IMR-90 (cell line): Measurements from ENCODE around the gene SLC4A1. TPM values are rescaled to one million over a fixed set of nuclear protein-coding genes. Genes with fewer than 3 reads are reported as not detected.

ENCODE experiments used
- ATAC-seq: fragments of 200-7000 bp; cut with Tn5 transposase; 2 replicates; pipeline ENCODE4 v1.9.1; 2020; ENCODE audit warnings: low read depth, mild to moderate bottlenecking, moderate library complexity
- BruUV-seq: library from RNA; stranded (reverse); fragments of 400-500 nt; replicated peaks from 2 replicates; lab custom pipeline; 2021; lab: Mats Ljungman, UMichigan
- CTCF ChIA-PET: fragments of 300-600 bp; formaldehyde crosslinking; extraction: SDS; loops from one replicate; lab custom pipeline; 2021; ENCODE audit warnings: antibody characterized with exemption; lab: Yijun Ruan, JAX
- POLR2A ChIA-PET: fragments of 300-600 bp; sonication (Branson Sonifier 250); formaldehyde crosslinking; loops from one replicate; lab custom pipeline; 2022; ENCODE audit warnings: antibody characterized with exemption; ENCODE audit not compliant: unreplicated experiment; lab: Charles Lee
- DNase-seq: peaks from one replicate; pipeline ENCODE4 v3.0.0; 2013
- H2AFZ ChIP-seq: replicated peaks from 2 replicates; pipeline ENCODE3; 2013; ENCODE audit warnings: low read length, mild to moderate bottlenecking; ENCODE audit not compliant: poor library complexity
- H2AK5ac ChIP-seq: 2 replicates; pipeline ENCODE4 v1.6.1; 2013; ENCODE audit warnings: low read depth, low read length, inconsistent platforms
- H2AK9ac ChIP-seq: replicated peaks from 2 replicates; pipeline ENCODE3; 2013; ENCODE audit warnings: mild to moderate bottlenecking, low read depth, low read length, moderate library complexity; ENCODE audit not compliant: poor library complexity
- H2BK120ac ChIP-seq: 2 replicates; pipeline ENCODE4 v1.6.1; 2013; ENCODE audit warnings: low read depth, low read length, inconsistent platforms
- H2BK15ac ChIP-seq: 3 replicates; pipeline ENCODE4 v1.6.1; 2013; ENCODE audit warnings: low read depth, low read length, inconsistent platforms
- H2BK20ac ChIP-seq: 2 replicates; pipeline ENCODE4 v1.6.1; 2013; ENCODE audit warnings: low read depth, mild to moderate bottlenecking, inconsistent platforms, low read length, moderate library complexity
- H2BK5ac ChIP-seq: 2 replicates; pipeline ENCODE4 v1.6.1; 2013; ENCODE audit warnings: mild to moderate bottlenecking, low read depth, low read length, inconsistent platforms; ENCODE audit not compliant: poor library complexity, severe bottlenecking
- H3K14ac ChIP-seq: replicated peaks from 2 replicates; pipeline ENCODE4 v1.6.1; 2013; ENCODE audit warnings: low read depth, low read length, inconsistent platforms
- H3K18ac ChIP-seq: 2 replicates; pipeline ENCODE4 v1.6.1; 2013; ENCODE audit warnings: low read depth, low read length, control low read depth
- H3K23ac ChIP-seq: 2 replicates; pipeline ENCODE4 v1.6.1; 2013; ENCODE audit warnings: low read depth, low read length, inconsistent platforms
- H3K27ac ChIP-seq: 2 replicates; pipeline ENCODE4 v1.5.1; 2013; ENCODE audit warnings: mild to moderate bottlenecking, control low read depth, low read length; ENCODE audit not compliant: insufficient read depth
- H3K27me3 ChIP-seq: 2 replicates; pipeline ENCODE4 v1.6.1; 2013; ENCODE audit warnings: low read length; ENCODE audit not compliant: control insufficient read depth, insufficient read depth
- H3K36me3 ChIP-seq: 2 replicates; pipeline ENCODE4 v1.6.1; 2013; ENCODE audit warnings: low read length, mixed read lengths; ENCODE audit not compliant: control insufficient read depth, insufficient read depth
- H3K4ac ChIP-seq: 2 replicates; pipeline ENCODE4 v1.6.1; 2013; ENCODE audit warnings: low read depth, low read length, inconsistent platforms
- H3K4me1 ChIP-seq: 2 replicates; pipeline ENCODE4 v1.6.1; 2013; ENCODE audit warnings: low read length, mixed read lengths; ENCODE audit not compliant: control insufficient read depth, insufficient read depth
- H3K4me2 ChIP-seq: 2 replicates; pipeline ENCODE4 v1.6.1; 2013; ENCODE audit warnings: low read depth, mild to moderate bottlenecking, control low read depth, low read length, moderate library complexity
- H3K4me3 ChIP-seq: 2 replicates; pipeline ENCODE4 v1.5.1; 2013; ENCODE audit warnings: low read depth, mild to moderate bottlenecking, control low read depth, low read length, moderate library complexity; ENCODE audit not compliant: insufficient read depth
- H3K56ac ChIP-seq: 2 replicates; pipeline ENCODE4 v1.6.1; 2013; ENCODE audit warnings: low read length, inconsistent platforms; ENCODE audit not compliant: insufficient read depth; ENCODE audit errors: extremely low read depth
- H3K79me1 ChIP-seq, 2 experiments: 2 replicates each; pipeline ENCODE4 v1.6.1; 2013; ENCODE audit warnings: low read length in 2 of 2, inconsistent platforms in 1 of 2, low read depth in 1 of 2
- H3K9ac ChIP-seq: 2 replicates; pipeline ENCODE4 v1.6.1; 2013; ENCODE audit warnings: low read depth, low read length, control low read depth
- H3K9me1 ChIP-seq: 2 replicates; pipeline ENCODE4 v1.6.1; 2013; ENCODE audit warnings: low read length, inconsistent platforms; ENCODE audit not compliant: insufficient read depth
- H3K9me3 ChIP-seq: 2 replicates; pipeline ENCODE4 v1.6.1; 2013; ENCODE audit warnings: low read length; ENCODE audit not compliant: control insufficient read depth, insufficient read depth
- H4K20me1 ChIP-seq: 2 replicates; pipeline ENCODE4 v1.6.1; 2013; ENCODE audit warnings: low read length, inconsistent platforms; ENCODE audit not compliant: insufficient read depth
- H4K5ac ChIP-seq: 2 replicates; pipeline ENCODE4 v1.6.1; 2013; ENCODE audit warnings: mild to moderate bottlenecking, low read depth, low read length, control low read depth
- H4K8ac ChIP-seq, 2 experiments: 2 replicates each; pipeline ENCODE4 v1.6.1; 2013; ENCODE audit warnings: low read depth in 2 of 2, low read length in 2 of 2, control low read depth in 1 of 2, inconsistent platforms in 1 of 2
- H4K91ac ChIP-seq: 2 replicates; pipeline ENCODE4 v1.6.1; 2013; ENCODE audit warnings: low read depth, low read length, inconsistent platforms; ENCODE audit not compliant: insufficient read depth
- CEBPB ChIP-seq: IDR thresholded peaks from 2 replicates; pipeline ENCODE4 v1.6.1; 2012; ENCODE audit warnings: low read depth, low read length, improper control_type of control experiment
- CHD1 ChIP-seq: IDR thresholded peaks from 2 replicates; pipeline ENCODE4 v1.6.1; 2012; ENCODE audit warnings: low read depth, low read length, improper control_type of control experiment
- FOS ChIP-seq: fragments of 150-350 bp; IDR thresholded peaks from 2 replicates; pipeline ENCODE4 v1.6.1; 2016; ENCODE audit warnings: low read depth, low read length
- MAZ ChIP-seq: IDR thresholded peaks from 2 replicates; pipeline ENCODE4 v1.6.1; 2012; ENCODE audit warnings: low read depth, mild to moderate bottlenecking, low read length, improper control_type of control experiment, moderate library complexity, borderline replicate concordance
- MXI1 ChIP-seq: IDR thresholded peaks from 2 replicates; pipeline ENCODE4 v1.6.1; 2012; ENCODE audit warnings: low read depth, mild to moderate bottlenecking, low read length, moderate library complexity, borderline replicate concordance
- POLR2A ChIP-seq: IDR thresholded peaks from 2 replicates; pipeline ENCODE4 v1.6.1; 2012; ENCODE audit warnings: mild to moderate bottlenecking, low read depth, low read length
- RAD21 ChIP-seq: IDR thresholded peaks from 2 replicates; pipeline ENCODE4 v1.6.1; 2012; ENCODE audit warnings: low read length, improper control_type of control experiment
- RFX5 ChIP-seq: IDR thresholded peaks from 2 replicates; pipeline ENCODE4 v1.8.0; 2012; ENCODE audit warnings: low read depth, mild to moderate bottlenecking, low read length, moderate library complexity
- SMC3 ChIP-seq: fragments of 150-350 bp; IDR thresholded peaks from 2 replicates; pipeline ENCODE4 v1.6.1; 2016; ENCODE audit warnings: low read depth, mild to moderate bottlenecking, antibody characterized with exemption, low read length, moderate library complexity
- WGBS, 2 experiments: methylation state at CpG; one replicate each; pipeline versions ENCODE4 v1.1.5 to v1.1.7; 2013; ENCODE audit warnings: missing lambda C conversion rate in 2 of 2; ENCODE audit not compliant: insufficient read length in 1 of 2; ENCODE audit errors: extremely low coverage in 2 of 2; 5-methylcytosine and 5-hydroxymethylcytosine counted together
- dilution Hi-C: fragments of 300-500 bp; cut with HindIII; formaldehyde crosslinking; loops from one replicate; pipeline ENCODE4 v1.14.3; 2018; ENCODE audit warnings: low sequenced_read_pairs; ENCODE audit not compliant: unreplicated experiment
- in situ Hi-C: fragments of 300-500 bp; cut with MboI; formaldehyde crosslinking; loops from 3 replicates; pipeline ENCODE4 v1.14.3; 2019; ENCODE audit warnings: low sequenced_read_pairs, inconsistent platforms, mixed read lengths
- intact Hi-C: fragments of 100-400 bp; cut with micrococcal nuclease; formaldehyde crosslinking; loops from 2 replicates; pipeline ENCODE4 v1.10.0; 2022
- polyA plus RNA-seq, 3 experiments: library from polyadenylated mRNA; depleted of rRNA; stranded (reverse); fragments of >200 nt; gene quantifications; 2 replicates each; pipeline ENCODE4 v1.2.3, GENCODE V29; 2012; ENCODE audit warnings: low replicate concordance in 1 of 3
- total RNA-seq: library from RNA; depleted of rRNA; stranded (reverse); fragments of >200 nt; gene quantifications from 2 replicates; pipeline ENCODE4 v1.2.3, GENCODE V29; 2012
- TF ChIP-seq, protein P1 (sequence below): fragments of 150-350 bp; IDR thresholded peaks from 2 replicates; pipeline ENCODE4 v1.6.1; 2017; ENCODE audit warnings: mild to moderate bottlenecking, antibody characterized with exemption, low read length, low read depth
- TF ChIP-seq, protein P2 (sequence below): conservative IDR thresholded peaks from 2 replicates; pipeline ENCODE4 v1.5.1; 2012; ENCODE audit warnings: mild to moderate bottlenecking, low read depth, low read length, improper control_type of control experiment

The SLC4A1 gene
- total and polyA plus RNA-seq, 2 of the 4 experiments (the other 2 are of a cell fraction) = not detected

DNA sequence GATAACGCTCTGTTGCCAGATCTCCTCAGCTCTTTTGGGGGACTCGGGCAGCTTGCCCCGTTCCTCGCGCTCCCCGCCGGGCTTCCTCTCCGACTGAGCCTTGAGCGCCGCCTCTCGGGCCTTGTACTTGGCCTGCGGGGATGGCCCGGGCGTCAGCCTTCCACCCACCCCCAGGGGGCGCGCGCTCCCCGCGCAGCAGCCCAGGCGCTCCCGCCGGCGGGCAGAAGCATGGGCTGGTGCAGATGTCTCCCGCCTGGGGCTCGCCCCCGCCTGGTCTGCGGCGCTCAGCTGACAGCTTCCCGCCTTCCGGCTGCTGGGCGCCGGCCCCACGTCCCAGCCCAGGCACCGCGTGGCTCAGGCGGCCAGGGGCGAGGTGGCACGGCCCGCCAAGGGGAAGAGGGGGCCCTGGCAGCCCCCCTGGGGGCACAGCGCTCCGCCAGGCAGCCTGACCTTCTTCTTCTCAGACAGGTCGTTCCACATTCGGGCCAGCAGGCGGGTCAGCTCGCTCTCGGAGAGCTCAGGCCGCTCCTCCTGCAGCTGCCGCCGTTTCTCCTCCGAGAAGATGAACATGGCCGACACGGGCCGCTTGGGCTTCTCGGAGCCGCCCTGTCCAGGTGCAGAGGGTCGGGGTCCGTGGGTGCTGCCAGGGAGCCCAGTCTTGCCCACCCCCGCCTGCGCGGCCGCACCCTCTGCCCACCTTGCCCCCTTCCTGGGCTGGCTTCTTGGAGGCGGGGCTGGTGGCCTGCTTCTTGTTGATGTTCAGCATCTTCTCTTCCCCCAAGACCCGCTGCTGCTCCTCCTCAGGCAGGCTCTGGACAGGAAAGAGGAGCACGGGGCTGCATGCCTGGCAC lies 57.4 kb downstream of the SLC4A1 start:
- ATAC-seq = peak; percentile 97
- Histone ChIP-seq H3K9me3 (no peaks in the 10 kb centered on the region), H3K4me1 (peaks cover 8% of the 10 kb centered on the region), H3K27me3 (no peaks in the 10 kb centered on the region), H3K9me1 (peaks cover 6% of the 10 kb centered on the region), H2AK5ac (no peak overlapping the region; the same call in 1 of the 2 replicates), H4K20me1 (peaks cover 27% of the 10 kb centered on the region; the same call in 1 of the 2 replicates), H3K18ac (no peak overlapping the region), H3K9ac (peak overlapping the region; percentile 27; the same call in 1 of the 2 replicates), H2BK20ac (no peak overlapping the region), H3K4ac (no peak overlapping the region; the same call in none of the 2 replicates), H2AK9ac (peak overlapping the region; percentile 62), H3K14ac (no peak overlapping the region), H2BK5ac (no peak overlapping the region), H3K27ac (peak overlapping the region; percentile 13; the same call in 1 of the 2 replicates), H2BK15ac (no peak overlapping the region), H3K4me3 (no peak overlapping the region), H3K36me3 (peaks cover 68% of the 10 kb centered on the region), H3K23ac (no peak overlapping the region), H3K4me2 (0 out of 2 replicates have a peak overlapping the region, but pooled peaks have one; percentile 2), H2BK120ac (no peak overlapping the region), H2AFZ (peak overlapping the region; percentile 27), H3K56ac (no peak overlapping the region), H4K5ac (no peak overlapping the region), H3K79me1 (peaks cover 21 to 55% of the 10 kb centered on the region in 2 experiments; a peak in 3 of 4 replicates), H4K91ac (no peak overlapping the region), H4K8ac (peak overlapping the region in 1 of 2 experiments; percentile 50; a peak in 1 of 4 replicates)
- peak; percentile 85 for DNase-seq
- dilution Hi-C loops (no loop called here), intact Hi-C loops (loop anchor here (10.0 kb wide), 1 partner anchor 294 kb away; the partner anchor contains the start of gene GPATCH8), in situ Hi-C loops (loop anchor here (25.0 kb wide), 2 partner anchors 302 to 427 kb away; partner anchors contain the start of gene GPATCH8)
- ChIA-PET POLR2A (no interaction called here), CTCF (interaction anchor here (0.5 to 1.4 kb wide), 13 partner anchors 8 to 400 kb away, joined by 3 to 7 read pairs (median 4); partner anchors contain the start of gene UBTF)
- BruUV-seq = TSS peak; percentile 30
- 16% methylated on average over 33 of the region's 64 CpGs; no CpG with 5 or more reads in 1 of the 2 experiments for WGBS, 2 experiments
- TF ChIP-seq RFX5 = no peak
- peak; percentile 99 for TF ChIP-seq RAD21
- TF ChIP-seq, protein P1, sequence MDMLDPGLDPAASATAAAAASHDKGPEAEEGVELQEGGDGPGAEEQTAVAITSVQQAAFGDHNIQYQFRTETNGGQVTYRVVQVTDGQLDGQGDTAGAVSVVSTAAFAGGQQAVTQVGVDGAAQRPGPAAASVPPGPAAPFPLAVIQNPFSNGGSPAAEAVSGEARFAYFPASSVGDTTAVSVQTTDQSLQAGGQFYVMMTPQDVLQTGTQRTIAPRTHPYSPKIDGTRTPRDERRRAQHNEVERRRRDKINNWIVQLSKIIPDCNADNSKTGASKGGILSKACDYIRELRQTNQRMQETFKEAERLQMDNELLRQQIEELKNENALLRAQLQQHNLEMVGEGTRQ = peak; percentile 55; the same call in 1 of the 2 replicates
- peak; percentile 23; the same call in 1 of the 2 replicates for TF ChIP-seq FOS
- TF ChIP-seq SMC3 = peak; percentile 97
- peak; percentile 84; the same call in 1 of the 2 replicates for TF ChIP-seq MAZ
- peak; percentile 62 for TF ChIP-seq POLR2A
- TF ChIP-seq CHD1 = no peak
- peak; percentile 99 for TF ChIP-seq MXI1
- TF ChIP-seq CEBPB = no peak
- TF ChIP-seq, protein P2, sequence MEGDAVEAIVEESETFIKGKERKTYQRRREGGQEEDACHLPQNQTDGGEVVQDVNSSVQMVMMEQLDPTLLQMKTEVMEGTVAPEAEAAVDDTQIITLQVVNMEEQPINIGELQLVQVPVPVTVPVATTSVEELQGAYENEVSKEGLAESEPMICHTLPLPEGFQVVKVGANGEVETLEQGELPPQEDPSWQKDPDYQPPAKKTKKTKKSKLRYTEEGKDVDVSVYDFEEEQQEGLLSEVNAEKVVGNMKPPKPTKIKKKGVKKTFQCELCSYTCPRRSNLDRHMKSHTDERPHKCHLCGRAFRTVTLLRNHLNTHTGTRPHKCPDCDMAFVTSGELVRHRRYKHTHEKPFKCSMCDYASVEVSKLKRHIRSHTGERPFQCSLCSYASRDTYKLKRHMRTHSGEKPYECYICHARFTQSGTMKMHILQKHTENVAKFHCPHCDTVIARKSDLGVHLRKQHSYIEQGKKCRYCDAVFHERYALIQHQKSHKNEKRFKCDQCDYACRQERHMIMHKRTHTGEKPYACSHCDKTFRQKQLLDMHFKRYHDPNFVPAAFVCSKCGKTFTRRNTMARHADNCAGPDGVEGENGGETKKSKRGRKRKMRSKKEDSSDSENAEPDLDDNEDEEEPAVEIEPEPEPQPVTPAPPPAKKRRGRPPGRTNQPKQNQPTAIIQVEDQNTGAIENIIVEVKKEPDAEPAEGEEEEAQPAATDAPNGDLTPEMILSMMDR = peak; percentile 100
